ENCODE data around the gene NRAS.

Gene NRAS

GRCh38 chr1:114696810-114697209, 19.8 kb downstream of the NRAS start:
- Histone ChIP-seq H3K9me3 (replicated peaks in 1 of 11) (no peaks in the 10 kb centered on the region), H3K4me2 (no peak overlapping the region), H3K27ac (no peak overlapping the region), H3K9ac (no peak overlapping the region), H3K27me3 (no peaks in the 10 kb centered on the region), H3K4me3 (no peak overlapping the region), H3K4me1 (peaks cover 17 to 23% (median 21%) of the 10 kb centered on the region in 10 experiments), H3K36me3 (no peaks in the 10 kb centered on the region), H4K20me1 (no peaks in the 10 kb centered on the region)
- TF ChIP-seq Cebpa-rat (IDR thresholded peaks at IDR 0.05): no peak

GRCh38 chr1:114695430-114696058, 21.0 kb downstream of the NRAS start, which contains the start of gene AMPD1:
Gene AMPD1 (minus strand): TSS chr1:114695546. CDS start chr1:114695471, 75 bp downstream.
- H4K20me1 ChIP-seq: no peaks in the 10 kb centered on the region
- no peaks in the 10 kb centered on the region for H3K27me3 ChIP-seq
- H3K4me2 ChIP-seq: no peak within 1 kb of the TSS
- no peaks in the 10 kb centered on the region for H3K36me3 ChIP-seq
- H3K9me3 ChIP-seq (replicated peaks in 1 of 11): no peaks in the 10 kb centered on the region
- H3K4me3 ChIP-seq: no peak within 1 kb of the TSS
- no peak within 1 kb of the TSS for H3K27ac ChIP-seq
- no peak for TF ChIP-seq Cebpa-rat (IDR thresholded peaks at IDR 0.05)
- H3K9ac ChIP-seq: no peak within 1 kb of the TSS
- peaks cover 8 to 11% (median 10%) of the 10 kb centered on the region in 10 experiments for H3K4me1 ChIP-seq

- Histone ChIP-seq H3K9me3 (replicated peaks in 1 of 11) (no peaks in the 10 kb centered on the region), H3K27me3 (no peaks in the 10 kb centered on the region), H3K4me2 (no peak overlapping the region), H3K4me3 (no peak overlapping the region), H4K20me1 (no peaks in the 10 kb centered on the region), H3K4me1 (peaks cover under 1 to 2% (median 2%) of the 10 kb centered on the region in 10 experiments; a peak in 16 of 20 replicates), H3K9ac (no peak overlapping the region), H3K27ac (no peak overlapping the region), H3K36me3 (no peaks in the 10 kb centered on the region)
- TF ChIP-seq Cebpa-rat (IDR thresholded peaks at IDR 0.05): no peak
Measured at GRCh38 chr1:114694540-114695310, 21.8 kb downstream of the NRAS start.

- H3K4me3 ChIP-seq: no peak overlapping the region
- no peaks in the 10 kb centered on the region for H4K20me1 ChIP-seq
- H3K27me3 ChIP-seq: no peaks in the 10 kb centered on the region
- H3K9ac ChIP-seq: no peak overlapping the region
- no peak overlapping the region for H3K4me2 ChIP-seq
- TF ChIP-seq Cebpa-rat (IDR thresholded peaks at IDR 0.05): no peak
- H3K9me3 ChIP-seq (replicated peaks in 1 of 11): no peaks in the 10 kb centered on the region
- H3K27ac ChIP-seq: no peak overlapping the region
- no peaks in the 10 kb centered on the region for H3K36me3 ChIP-seq
- H3K4me1 ChIP-seq: no peaks in the 10 kb centered on the region
Measured at GRCh38 chr1:114692947-114693346, 23.6 kb downstream of the NRAS start.

- H4K20me1 ChIP-seq: no peaks in the 10 kb centered on the region
- no peak overlapping the region for H3K4me3 ChIP-seq
- no peaks in the 10 kb centered on the region for H3K27me3 ChIP-seq
- H3K27ac ChIP-seq: no peak overlapping the region
- H3K4me2 ChIP-seq: no peak overlapping the region
- H3K4me1 ChIP-seq: no peaks in the 10 kb centered on the region
- H3K9me3 ChIP-seq (replicated peaks in 1 of 11): no peaks in the 10 kb centered on the region
- no peaks in the 10 kb centered on the region for H3K36me3 ChIP-seq
- no peak for TF ChIP-seq Cebpa-rat (IDR thresholded peaks at IDR 0.05)
- H3K9ac ChIP-seq: no peak overlapping the region
Measured at GRCh38 chr1:114691061-114691460, 25.5 kb downstream of the NRAS start.

DNA sequence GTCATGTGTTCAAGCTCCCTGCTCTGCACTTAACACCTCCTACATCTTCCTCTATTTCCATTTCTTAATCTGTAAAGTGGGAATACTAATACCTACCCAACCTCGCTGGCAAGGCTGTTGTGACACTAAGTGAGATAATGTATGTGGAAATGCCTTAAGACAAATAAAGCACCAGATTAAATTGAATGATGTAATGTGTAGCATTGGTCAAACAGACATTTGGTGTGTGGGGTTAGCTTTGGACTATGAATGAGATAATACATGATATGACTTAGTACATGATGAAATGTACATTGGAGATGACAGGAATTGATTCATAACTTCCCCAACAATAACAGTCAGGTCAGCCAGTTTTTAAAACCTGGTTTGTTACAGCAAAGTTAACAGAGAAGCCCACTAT, 26.4 kb downstream of the NRAS start:
- Histone ChIP-seq H3K27ac (no peak overlapping the region), H3K9me3 (replicated peaks in 1 of 11) (no peaks in the 10 kb centered on the region), H3K4me2 (no peak overlapping the region), H3K4me1 (no peaks in the 10 kb centered on the region), H3K27me3 (no peaks in the 10 kb centered on the region), H4K20me1 (no peaks in the 10 kb centered on the region), H3K9ac (no peak overlapping the region), H3K4me3 (no peak overlapping the region), H3K36me3 (no peaks in the 10 kb centered on the region)
- TF ChIP-seq Cebpa-rat (IDR thresholded peaks at IDR 0.05): no peak

GRCh38 chr1:114688526-114688925, 28.0 kb downstream of the NRAS start:
- Histone ChIP-seq H3K9me3 (replicated peaks in 1 of 11) (no peaks in the 10 kb centered on the region), H3K27ac (no peak overlapping the region), H3K4me1 (no peaks in the 10 kb centered on the region), H3K4me2 (no peak overlapping the region), H4K20me1 (no peaks in the 10 kb centered on the region), H3K4me3 (no peak overlapping the region), H3K36me3 (no peaks in the 10 kb centered on the region), H3K27me3 (no peaks in the 10 kb centered on the region), H3K9ac (no peak overlapping the region)
- 0 out of 22 replicates have a peak, but pooled peaks of 1 of the 11 experiments have one; percentile 53 for TF ChIP-seq Cebpa-rat (IDR thresholded peaks at IDR 0.05)

DNA sequence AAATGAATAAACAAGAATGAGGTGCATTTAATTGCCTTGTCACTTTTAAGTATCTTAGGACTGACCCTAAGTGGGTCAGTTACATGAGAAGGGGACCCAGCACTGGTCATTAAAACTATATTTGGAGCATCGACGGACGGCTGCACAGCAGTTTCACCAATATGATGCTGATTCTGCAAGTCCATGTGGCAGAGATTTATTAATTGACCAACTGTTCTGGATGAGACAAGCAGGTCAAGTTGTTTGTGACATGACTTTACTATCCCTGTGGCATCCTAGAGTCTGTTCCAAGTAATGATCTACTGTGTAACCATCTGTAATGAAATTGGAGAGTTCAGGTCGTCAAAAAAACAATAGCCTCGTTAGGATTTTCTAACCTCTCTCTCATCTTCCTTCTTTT, 30.7 kb downstream of the NRAS start:
- no peak overlapping the region for H3K9ac ChIP-seq
- H3K36me3 ChIP-seq: no peaks in the 10 kb centered on the region
- no peak for TF ChIP-seq Cebpa-rat (IDR thresholded peaks at IDR 0.05)
- no peak overlapping the region for H3K4me2 ChIP-seq
- H3K4me1 ChIP-seq: no peaks in the 10 kb centered on the region
- H3K4me3 ChIP-seq: no peak overlapping the region
- no peaks in the 10 kb centered on the region for H4K20me1 ChIP-seq
- H3K27ac ChIP-seq: no peak overlapping the region
- H3K27me3 ChIP-seq: no peaks in the 10 kb centered on the region
- no peaks in the 10 kb centered on the region for H3K9me3 ChIP-seq (replicated peaks in 1 of 11)

- no peaks in the 10 kb centered on the region for H3K36me3 ChIP-seq
- H3K27ac ChIP-seq: no peak overlapping the region
- no peak overlapping the region for H3K4me3 ChIP-seq
- H3K9me3 ChIP-seq (replicated peaks in 1 of 11): no peaks in the 10 kb centered on the region
- H3K9ac ChIP-seq: no peak overlapping the region
- no peaks in the 10 kb centered on the region for H3K27me3 ChIP-seq
- no peak overlapping the region for H3K4me2 ChIP-seq
- H3K4me1 ChIP-seq: no peaks in the 10 kb centered on the region
- H4K20me1 ChIP-seq: no peaks in the 10 kb centered on the region
- no peak for TF ChIP-seq Cebpa-rat (IDR thresholded peaks at IDR 0.05)
Measured at GRCh38 chr1:114677691-114678090, 38.9 kb downstream of the NRAS start.

DNA sequence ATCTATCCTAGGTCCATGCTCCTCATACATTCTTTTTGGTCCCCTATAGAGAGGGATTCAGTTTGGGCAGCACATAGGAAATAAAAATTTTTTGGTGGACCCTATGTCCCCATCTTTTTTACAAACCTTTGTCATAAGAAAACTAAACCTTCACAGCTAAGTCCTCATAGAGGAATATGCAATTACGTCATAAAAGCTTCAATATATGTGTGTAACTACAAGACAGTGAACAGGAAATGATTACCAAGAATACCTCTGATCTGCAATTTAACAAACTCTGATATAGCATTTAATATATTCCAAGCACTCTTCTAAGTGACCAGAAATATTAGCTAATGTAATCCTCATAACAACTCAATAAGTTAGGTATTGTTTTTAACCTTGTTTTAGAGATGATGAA, 40.5 kb downstream of the NRAS start:
- no peaks in the 10 kb centered on the region for H3K27me3 ChIP-seq
- H3K27ac ChIP-seq: no peak overlapping the region

More for the DNA sequence above, 40.5 kb downstream of the NRAS start:
- Histone ChIP-seq H3K36me3 (no peaks in the 10 kb centered on the region), H4K20me1 (no peaks in the 10 kb centered on the region), H3K4me3 (no peak overlapping the region), H3K4me1 (no peaks in the 10 kb centered on the region), H3K9ac (no peak overlapping the region), H3K4me2 (no peak overlapping the region), H3K9me3 (replicated peaks in 1 of 11) (no peaks in the 10 kb centered on the region)
- TF ChIP-seq Cebpa-rat (IDR thresholded peaks at IDR 0.05): no peak
